Glutamatergic neuron (in vitro differentiated cells): ENCODE data around the gene MARK2. TPM values are rescaled to one million over a fixed set of nuclear protein-coding genes. Genes with fewer than 3 reads are reported as not detected.

Source experiments
- DNase-seq: peaks from one replicate; pipeline ENCODE4 v3.0.0; 2022
- H3K27ac Mint-ChIP-seq: one replicate; pipeline ENCODE4 v1.8.0; 2020; ENCODE audit warnings: mild to moderate bottlenecking, mixed read lengths, inconsistent platforms; ENCODE audit not compliant: unreplicated experiment
- H3K27me3 Mint-ChIP-seq: one replicate; pipeline ENCODE4 v1.8.0; 2020; ENCODE audit warnings: mild to moderate bottlenecking, moderate library complexity, mixed read lengths, inconsistent platforms; ENCODE audit not compliant: unreplicated experiment
- H3K36me3 Mint-ChIP-seq: one replicate; pipeline ENCODE4 v1.8.0; 2020; ENCODE audit warnings: mild to moderate bottlenecking, mixed read lengths, inconsistent platforms; ENCODE audit not compliant: unreplicated experiment
- H3K4me1 Mint-ChIP-seq: one replicate; pipeline ENCODE4 v1.8.0; 2020; ENCODE audit warnings: mild to moderate bottlenecking, low read depth, mixed read lengths, inconsistent platforms; ENCODE audit not compliant: unreplicated experiment
- H3K4me3 Mint-ChIP-seq: one replicate; pipeline ENCODE4 v1.8.0; 2020; ENCODE audit warnings: mild to moderate bottlenecking, mixed read lengths, inconsistent platforms; ENCODE audit not compliant: unreplicated experiment
- H3K9me3 Mint-ChIP-seq: one replicate; pipeline ENCODE4 v1.8.0; 2020; ENCODE audit warnings: mild to moderate bottlenecking, moderate library complexity, mixed read lengths, inconsistent platforms; ENCODE audit not compliant: unreplicated experiment
- CTCF ChIP-seq: fragments of 200-600 bp; sonication (generic); IDR thresholded peaks from one replicate; pipeline ENCODE4 v1.5.0; 2021; ENCODE audit not compliant: partially characterized antibody, unreplicated experiment
- total RNA-seq: library from RNA; stranded (reverse); fragmentation: NEBNext Ultra II Directional; extraction: Animal tissue kit (Norgen Biotek cat#: 25700); gene quantifications from one replicate; pipeline ENCODE4 v1.2.1, GENCODE V29; 2021; ENCODE audit not compliant: unreplicated experiment

The MARK2 gene
- total RNA-seq, 1 donor from 2014 or later, result 76.8 TPM

GRCh38 chr11:63835158-63835545 is 3.8 kb upstream of the MARK2 start:
- no peak overlapping the region for H3K27ac Mint-ChIP-seq
- DNase-seq, result no peak
- peaks cover 4% of the 10 kb centered on the region for H3K4me1 Mint-ChIP-seq
- H3K9me3 Mint-ChIP-seq, result peaks cover 14% of the 10 kb centered on the region
- no peak overlapping the region for H3K4me3 Mint-ChIP-seq
- peaks cover 15% of the 10 kb centered on the region for H3K27me3 Mint-ChIP-seq
- no peaks in the 10 kb centered on the region for H3K36me3 Mint-ChIP-seq
- no peak for TF ChIP-seq CTCF

- peak; percentile 81 for DNase-seq
- H3K4me1 Mint-ChIP-seq, result peaks cover 21% of the 10 kb centered on the region
- H3K9me3 Mint-ChIP-seq, result peaks cover 22% of the 10 kb centered on the region
- no peaks in the 10 kb centered on the region for H3K36me3 Mint-ChIP-seq
- H3K27me3 Mint-ChIP-seq, result peaks cover 19% of the 10 kb centered on the region
- TF ChIP-seq CTCF, result peak; percentile 83
- H3K27ac Mint-ChIP-seq, result no peak overlapping the region
- H3K4me3 Mint-ChIP-seq, result no peak overlapping the region
Measured at GRCh38 chr11:63837027-63837688, 1.8 kb upstream of the MARK2 start.

GRCh38 chr11:63837739-63838138 is 1.2 kb upstream of the MARK2 start:
- H3K27ac Mint-ChIP-seq, result no peak overlapping the region
- peaks cover 22% of the 10 kb centered on the region for H3K9me3 Mint-ChIP-seq
- H3K36me3 Mint-ChIP-seq, result no peaks in the 10 kb centered on the region
- H3K4me1 Mint-ChIP-seq, result peaks cover 24% of the 10 kb centered on the region
- H3K27me3 Mint-ChIP-seq, result peaks cover 19% of the 10 kb centered on the region
- no peak for TF ChIP-seq CTCF
- peak overlapping the region; percentile 80 for H3K4me3 Mint-ChIP-seq
- DNase-seq, result no peak

- no peak for DNase-seq
- Mint-ChIP-seq H3K9me3 (peaks cover 18% of the 10 kb centered on the region), H3K27me3 (peaks cover 19% of the 10 kb centered on the region), H3K4me1 (peaks cover 29% of the 10 kb centered on the region), H3K27ac (peak overlapping the region; percentile 82), H3K4me3 (peak overlapping the region; percentile 80), H3K36me3 (no peaks in the 10 kb centered on the region)
- no peak for TF ChIP-seq CTCF
Measured at GRCh38 chr11:63838150-63838677, 696 bp upstream of the MARK2 start.
